Measurements from ENCODE around the gene AFG3L2. TPM values are rescaled to one million over a fixed set of nuclear protein-coding genes. Genes with fewer than 3 reads are reported as not detected.

AFG3L2 gene
- total and polyA plus RNA-seq, 12 donors: 15.6 to 89.8 (median 47.4) TPM

GRCh38 chr18:12373116-12373770 is 3.8 kb downstream of the AFG3L2 start:
- intact Hi-C loops (cut with DNase I): loop anchor here in 1 of 2 donors (10.0 kb wide), 1 partner anchor 58 kb away; no protein-coding TSS in a partner anchor
- peaks cover 0 to 12% of the 10 kb centered on the region in 2 donors for H3K36me3 ChIP-seq (replicated peaks in 1 of 2)
- peaks cover 20 to 48% of the 10 kb centered on the region in 2 donors for H3K4me1 ChIP-seq (replicated peaks in 1 of 2)
- no peaks in the 10 kb centered on the region for H3K9me3 ChIP-seq (replicated peaks in 1 of 3)
- TF ChIP-seq CTCF (IDR thresholded peaks at IDR 0.05) (no peak), POLR2A (IDR thresholded peaks at IDR 0.05) (no peak)
- no peak for DNase-seq
- 79 to 85% (median 82%) methylated on average over 4 of the region's 4 CpGs for WGBS, 4 donors
- no peak overlapping the region for H3K4me3 ChIP-seq
- no peaks in the 10 kb centered on the region for H3K27me3 ChIP-seq
- peak overlapping the region in 1 of 5 donors; percentile 20 for H3K27ac ChIP-seq

DNA sequence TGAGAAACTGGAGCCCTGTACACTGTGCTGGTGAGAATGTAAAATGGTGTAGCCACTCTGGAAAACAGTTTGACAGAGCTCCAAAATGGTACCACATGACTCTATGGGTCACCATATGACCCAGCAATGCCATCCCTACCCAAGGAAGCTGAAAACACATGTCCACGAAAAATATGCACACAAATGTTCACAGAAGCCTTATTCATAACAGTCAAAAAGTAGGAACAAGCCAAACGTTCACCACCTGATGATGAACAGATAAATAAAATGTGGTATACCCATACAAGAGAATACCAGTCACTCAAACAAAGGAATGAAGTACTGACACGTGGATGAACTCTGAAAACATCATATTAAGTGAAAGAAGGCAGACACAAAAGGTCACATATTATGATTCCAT is 4.6 kb downstream of the AFG3L2 start:
- peaks cover 20 to 43% of the 10 kb centered on the region in 2 donors for H3K4me1 ChIP-seq (replicated peaks in 1 of 2)

DNA sequence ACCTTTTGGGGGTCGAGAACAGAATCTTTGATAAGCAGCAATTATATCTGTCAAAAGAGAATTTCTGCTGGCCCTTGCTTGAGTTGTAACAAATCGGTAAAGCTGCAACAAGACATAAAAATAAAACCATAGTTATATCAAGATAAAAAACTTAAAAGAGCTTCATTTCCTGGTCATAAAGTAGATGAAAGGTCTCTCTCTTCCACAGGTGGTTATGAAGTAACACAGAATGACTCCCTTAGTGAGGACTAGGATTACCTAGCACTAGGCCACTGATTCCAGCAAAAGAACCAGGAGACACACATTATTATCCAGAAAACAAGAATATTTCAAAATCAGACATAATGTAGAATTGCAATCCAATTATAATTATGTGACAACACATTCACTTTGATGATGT is 5.4 kb downstream of the AFG3L2 start:
- no peak for DNase-seq
- 84 to 95% (median 90%) methylated on average over 2 of the region's 2 CpGs for WGBS, 4 donors
- no peak overlapping the region for H3K27ac ChIP-seq
- no peaks in the 10 kb centered on the region for H3K9me3 ChIP-seq (replicated peaks in 1 of 3)
- H3K36me3 ChIP-seq (replicated peaks in 1 of 2): peaks cover 0 to 25% of the 10 kb centered on the region in 2 donors
- TF ChIP-seq CTCF (IDR thresholded peaks at IDR 0.05): no peak
- TF ChIP-seq POLR2A (IDR thresholded peaks at IDR 0.05): no peak
- intact Hi-C loops (cut with DNase I): loop anchor here in 1 of 2 donors (10.0 kb wide), 1 partner anchor 57 kb away; no protein-coding TSS in a partner anchor
- no peaks in the 10 kb centered on the region for H3K27me3 ChIP-seq
- no peak overlapping the region for H3K4me3 ChIP-seq
- peaks cover 20 to 43% of the 10 kb centered on the region in 2 donors for H3K4me1 ChIP-seq (replicated peaks in 1 of 2)

More for the DNA sequence above, 4.6 kb downstream of the AFG3L2 start:
- no peak overlapping the region for H3K4me3 ChIP-seq
- intact Hi-C loops (cut with DNase I): loop anchor here in 1 of 2 donors (10.0 kb wide), 1 partner anchor 58 kb away; no protein-coding TSS in a partner anchor
- no peaks in the 10 kb centered on the region for H3K9me3 ChIP-seq (replicated peaks in 1 of 3)
- TF ChIP-seq POLR2A (IDR thresholded peaks at IDR 0.05): no peak
- TF ChIP-seq CTCF (IDR thresholded peaks at IDR 0.05): no peak
- H3K27ac ChIP-seq: no peak overlapping the region
- 63 to 78% (median 67%) methylated on average over 3 of the region's 3 CpGs for WGBS, 4 donors
- DNase-seq: no peak
- H3K36me3 ChIP-seq (replicated peaks in 1 of 2): peaks cover 0 to 17% of the 10 kb centered on the region in 2 donors
- H3K27me3 ChIP-seq: no peaks in the 10 kb centered on the region

DNA sequence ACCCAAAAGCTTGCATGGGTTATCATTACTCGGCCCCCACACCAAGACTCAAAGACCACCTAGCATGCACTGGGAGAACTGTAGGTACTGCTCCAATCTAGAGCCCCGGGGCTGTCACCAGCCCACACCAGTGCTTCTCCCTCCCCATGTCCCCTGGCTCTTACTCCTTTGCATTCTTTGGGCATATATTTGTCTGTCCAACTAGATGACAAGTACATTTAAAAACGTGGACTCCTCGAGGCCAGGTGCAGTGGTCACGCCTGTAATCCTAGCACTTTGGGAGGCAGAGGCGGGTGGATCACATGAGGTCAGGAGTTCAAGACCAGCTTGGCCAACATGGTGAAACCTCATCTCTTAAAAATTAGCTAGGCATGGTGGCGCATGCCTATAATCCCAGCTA is 7.8 kb downstream of the AFG3L2 start:
- H3K9me3 ChIP-seq (replicated peaks in 1 of 3): no peaks in the 10 kb centered on the region
- no peak overlapping the region for H3K27ac ChIP-seq
- WGBS, 4 donors: 85 to 92% (median 89%) methylated on average over 6 to 7 of the region's 7 CpGs
- TF ChIP-seq POLR2A (IDR thresholded peaks at IDR 0.05) (no peak), CTCF (IDR thresholded peaks at IDR 0.05) (no peak)
- no peak for DNase-seq
- no peaks in the 10 kb centered on the region for H3K27me3 ChIP-seq
- peaks cover 0 to 47% of the 10 kb centered on the region in 2 donors for H3K36me3 ChIP-seq (replicated peaks in 1 of 2)
- H3K4me3 ChIP-seq: no peak overlapping the region
- H3K4me1 ChIP-seq (replicated peaks in 1 of 2): peaks cover 11 to 24% of the 10 kb centered on the region in 2 donors
- intact Hi-C loops (cut with DNase I): no loop called here

Measured in adrenal gland (tissue), 12 donors.